B cell (primary cell): ENCODE measurements around the gene PAQR4. TPM values are rescaled to one million over a fixed set of nuclear protein-coding genes. Genes with fewer than 3 reads are reported as not detected.
A peak's percentile ranks its signal among the peaks of the same experiment; 100 is the strongest.

Experiments used
- ATAC-seq: fragments of 200-7000 bp; cut with Tn5 transposase; one replicate; pipeline ENCODE4 v1.10.0; 2021; ENCODE audit warnings: low read depth, mild to moderate bottlenecking, moderate number of reproducible peaks, moderate library complexity
- CTCF ChIA-PET: fragments of 350-600 bp; sonication (Branson Sonifier 250); formaldehyde crosslinking; loops from one replicate; lab custom pipeline; 2021; ENCODE audit warnings: antibody characterized with exemption, inconsistent platforms; lab: Charles Lee
- POLR2A ChIA-PET: fragments of 350-600 bp; sonication (Branson Sonifier 250); formaldehyde crosslinking; loops from one replicate; lab custom pipeline; 2021; ENCODE audit warnings: antibody characterized with exemption; lab: Charles Lee
- DNase-seq: peaks from one replicate; pipeline ENCODE4 v3.0.0; 2013
- H2AFZ ChIP-seq: 2 replicates; pipeline ENCODE4 v1.6.1; 2012; ENCODE audit warnings: mild to moderate bottlenecking, low read depth, low read length; ENCODE audit not compliant: insufficient read depth, poor library complexity, severe bottlenecking
- H3K27ac ChIP-seq, 2 donors: 1 replicate in 1 of 2; 2 replicates in 1 of 2; pipeline ENCODE4 v1.5.1; 2012 to 2013; ENCODE audit warnings: low read length in 2 of 2, mild to moderate bottlenecking in 2 of 2, moderate library complexity in 1 of 2
- H3K27me3 ChIP-seq, 4 experiments: fragments of 200-600 bp in 1 of 4; sonication (generic) in 1 of 4; replicated peaks in 1 of 4; 1 replicate in 2 of 4; 2 replicates in 2 of 4; pipeline versions ENCODE4 v1.6.1 to v1.7.0; 2013 to 2016; ENCODE audit warnings: low read length in 3 of 4, mild to moderate bottlenecking in 2 of 4, mixed read lengths in 1 of 4, moderate library complexity in 1 of 4; ENCODE audit not compliant: insufficient read depth in 4 of 4, control insufficient read depth in 3 of 4; ENCODE audit errors: control extremely low read depth in 1 of 4
- H3K36me3 ChIP-seq, 2 experiments: replicated peaks in 1 of 2; 1 replicate in 1 of 2; 2 replicates in 1 of 2; pipeline versions ENCODE4 v1.6.1 to v1.7.1; 2013; ENCODE audit warnings: low read length in 1 of 2; ENCODE audit not compliant: insufficient read depth in 2 of 2, control insufficient read depth in 1 of 2; ENCODE audit errors: control extremely low read depth in 1 of 2, extremely low read depth in 1 of 2
- H3K4me1 ChIP-seq, 2 donors: fragments of 200-600 bp in 1 of 2; sonication (generic) in 1 of 2; 1 replicate in 1 of 2; 2 replicates in 1 of 2; pipeline versions ENCODE4 v1.5.1 to v1.6.1; 2013 to 2017; ENCODE audit warnings: low read length in 2 of 2; ENCODE audit not compliant: control insufficient read depth in 2 of 2, insufficient read depth in 2 of 2
- H3K4me2 ChIP-seq: replicated peaks from 2 replicates; pipeline ENCODE3; 2012; ENCODE audit warnings: mild to moderate bottlenecking, low read depth, low read length; ENCODE audit not compliant: poor library complexity, severe bottlenecking
- H3K4me3 ChIP-seq, 5 experiments: fragments of 200-600 bp in 1 of 5; sonication (generic) in 1 of 5; 1 replicate in 3 of 5; 2 replicates in 2 of 5; pipeline versions ENCODE4 v1.5.1 to v1.7.0; 2011 to 2016; ENCODE audit warnings: low read length in 4 of 5, mild to moderate bottlenecking in 4 of 5, low read depth in 2 of 5, control low read depth in 1 of 5, moderate library complexity in 1 of 5; ENCODE audit not compliant: insufficient read depth in 1 of 5; ENCODE audit errors: control extremely low read depth in 1 of 5, extremely low read depth in 1 of 5
- H3K79me2 ChIP-seq: fragments of 200-600 bp; sonication (generic); one replicate; pipeline ENCODE4 v1.6.0; 2016; ENCODE audit warnings: low read length; ENCODE audit not compliant: control insufficient read depth, insufficient read depth
- H3K9ac ChIP-seq: fragments of 200-600 bp; sonication (generic); 2 replicates; pipeline ENCODE4 v1.6.1; 2017; ENCODE audit warnings: mild to moderate bottlenecking, low read length, moderate library complexity
- H3K9me3 ChIP-seq, 3 donors: one replicate each; pipeline versions ENCODE4 v1.6.1 to v1.7.1; 2013; ENCODE audit warnings: low read length in 2 of 3; ENCODE audit not compliant: control insufficient read depth in 2 of 3, insufficient read depth in 1 of 3; ENCODE audit errors: control extremely low read depth in 1 of 3
- H4K20me1 ChIP-seq: 2 replicates; pipeline ENCODE4 v1.6.0; 2012; ENCODE audit warnings: mild to moderate bottlenecking, low read length; ENCODE audit not compliant: insufficient read depth, control insufficient read depth, poor library complexity, severe bottlenecking
- H3K27ac Mint-ChIP-seq: one replicate; pipeline ENCODE4 v1.8.0; 2021; ENCODE audit warnings: mixed read lengths
- H3K27me3 Mint-ChIP-seq: one replicate; pipeline ENCODE4 v1.8.0; 2021; ENCODE audit warnings: mixed read lengths
- H3K4me1 Mint-ChIP-seq: one replicate; pipeline ENCODE4 v1.8.0; 2021; ENCODE audit warnings: mixed read lengths
- H3K4me3 Mint-ChIP-seq: one replicate; pipeline ENCODE4 v1.8.0; 2021; ENCODE audit warnings: mixed read lengths
- H3K9me3 Mint-ChIP-seq: one replicate; pipeline ENCODE4 v1.8.0; 2022; ENCODE audit warnings: mixed read lengths; ENCODE audit not compliant: insufficient read depth
- CTCF ChIP-seq: fragments of 200-600 bp; IDR thresholded peaks from one replicate; pipeline ENCODE4 v1.8.0; 2022; ENCODE audit warnings: antibody characterized with exemption, mild to moderate bottlenecking
- EZH2 ChIP-seq: IDR thresholded peaks from 2 replicates; pipeline ENCODE4 v1.6.1; 2012; ENCODE audit warnings: borderline replicate concordance, low read depth, mild to moderate bottlenecking, moderate library complexity, low read length; ENCODE audit not compliant: insufficient read depth, poor library complexity, severe bottlenecking
- WGBS: methylation state at CpG from one replicate; pipeline ENCODE4 v1.1.5; 2013; ENCODE audit warnings: missing lambda C conversion rate; ENCODE audit not compliant: insufficient coverage; 5-methylcytosine and 5-hydroxymethylcytosine counted together
- intact Hi-C: fragments of 100-400 bp; cut with micrococcal nuclease; formaldehyde crosslinking; loops from one replicate; pipeline ENCODE4 v1.10.0; 2022
- polyA plus RNA-seq: library from polyadenylated mRNA; depleted of rRNA; stranded (reverse); fragments of >200 nt; gene quantifications from 2 replicates; pipeline ENCODE4 v1.2.3, GENCODE V29; 2012
- total RNA-seq, 2 donors: library from RNA; stranded (reverse); fragments of 120-200 nt in 1 of 2; gene quantifications; 1 replicate in 1 of 2; 2 replicates in 1 of 2; pipeline versions ENCODE4 v1.2.3 to v1.2.4, GENCODE V29; 2013 to 2022

Gene PAQR4
- total and polyA plus RNA-seq, 2 donors (not counting 1 experiment from before 2014, with no cell fraction given) = 2.6 to 2.8 TPM

GRCh38 chr16:3020247-3020603, 51.1 kb downstream of the PAQR4 start, which contains the start of gene TNFRSF12A:
TSS of gene TNFRSF12A (plus strand) at chr16:3020368. CDS start at chr16:3020398, 30 bp downstream.
- Mint-ChIP-seq H3K9me3 (no peaks in the 10 kb centered on the region), H3K4me1 (peaks cover 44% of the 10 kb centered on the region), H3K27me3 (peaks cover 9% of the 10 kb centered on the region), H3K4me3 (peak within 1 kb of the TSS; percentile 90), H3K27ac (peak within 1 kb of the TSS; percentile 88)
- H3K36me3 ChIP-seq = no peaks in the 10 kb centered on the region
- DNase-seq (peak; percentile 88), ATAC-seq (peak; percentile 25)
- peak within 1 kb of the TSS; percentile 82 for H3K4me2 ChIP-seq
- H3K27me3 ChIP-seq = peaks cover 0 to 19% (median 8%) of the 10 kb centered on the region in 4 experiments
- intact Hi-C loops = loop anchor here (1.0 to 10.0 kb wide), 8 partner anchors 8 to 1715 kb away; partner anchors contain the start of genes PAQR4, SRRM2, UBE2I and ZNF174
- ChIA-PET POLR2A (interaction anchor here (1.1 to 1.4 kb wide), 2 partner anchors 16 to 138 kb away, joined by 5 read pairs; no protein-coding TSS in a partner anchor), CTCF (interaction anchor here (1.5 to 6.9 kb wide), 5 partner anchors 8 to 109 kb away, joined by 5 to 61 read pairs (median 18); no protein-coding TSS in a partner anchor)
- TF ChIP-seq EZH2 (no peak), CTCF (no peak)
- H2AFZ ChIP-seq = peak within 1 kb of the TSS; percentile 58
- peak within 1 kb of the TSS; percentile 48 to 68 (median 59) for H3K4me3 ChIP-seq
- under 1% methylated on average over 48 of the region's 49 CpGs for WGBS
- H3K79me2 ChIP-seq = peaks cover 2% of the 10 kb centered on the region
- H4K20me1 ChIP-seq = peaks cover 5% of the 10 kb centered on the region
- H3K27ac ChIP-seq = no peak within 1 kb of the TSS
- peaks cover 37 to 54% of the 10 kb centered on the region in 2 donors for H3K4me1 ChIP-seq
- peak within 1 kb of the TSS; percentile 70 for H3K9ac ChIP-seq
- H3K9me3 ChIP-seq = peaks cover 0 to 4% (median 0%) of the 10 kb centered on the region in 3 donors
